Panc1 (cell line): ENCODE measurements around the gene KCNAB2. TPM values are rescaled to one million over a fixed set of nuclear protein-coding genes. Genes with fewer than 3 reads are reported as not detected.

Source experiments
- ATAC-seq: fragments of 200-7000 bp; cut with Tn5 transposase; 2 replicates; pipeline ENCODE4 v1.9.1; 2020; ENCODE audit warnings: mild to moderate bottlenecking, moderate library complexity
- BruUV-seq: library from RNA; stranded (reverse); fragments of 400-500 nt; replicated peaks from 2 replicates; lab custom pipeline; 2021; lab: Mats Ljungman, UMichigan
- CTCF ChIA-PET: fragments of 300-600 bp; sonication (Branson Sonifier 250); formaldehyde crosslinking; loops from one replicate; lab custom pipeline; 2022; ENCODE audit warnings: antibody characterized with exemption; lab: Charles Lee
- POLR2A ChIA-PET: fragments of 300-600 bp; sonication (Branson Sonifier 250); formaldehyde crosslinking; loops from one replicate; lab custom pipeline; 2022; ENCODE audit warnings: antibody characterized with exemption; lab: Charles Lee
- DNase-seq: peaks from one replicate; pipeline ENCODE4 v3.0.0-alpha.2; 2010; ENCODE audit warnings: low read depth, low spot score
- H3K27ac ChIP-seq: 2 replicates; pipeline ENCODE4 v1.5.1; 2011; ENCODE audit warnings: mild to moderate bottlenecking, low read length, inconsistent platforms
- H3K27me3 ChIP-seq: fragments of 200-500 bp; sonication (Bioruptor generic); 2 replicates; pipeline ENCODE4 v1.6.0; 2014; ENCODE audit warnings: low read length, inconsistent platforms; ENCODE audit not compliant: control insufficient read depth, insufficient read depth
- H3K36me3 ChIP-seq: fragments of 200-500 bp; sonication (Bioruptor generic); 2 replicates; pipeline ENCODE4 v1.5.1; 2014; ENCODE audit warnings: inconsistent platforms, mild to moderate bottlenecking, low read length, moderate library complexity; ENCODE audit not compliant: control insufficient read depth, insufficient read depth
- H3K4me1 ChIP-seq: 2 replicates; pipeline ENCODE4 v1.5.1; 2011; ENCODE audit warnings: inconsistent platforms, mild to moderate bottlenecking, low read length, moderate library complexity; ENCODE audit not compliant: control insufficient read depth, insufficient read depth
- H3K4me3 ChIP-seq, 2 experiments: 2 replicates each; pipeline ENCODE4 v1.5.1; 2011 to 2012; ENCODE audit warnings: low read depth in 2 of 2, low read length in 2 of 2, mild to moderate bottlenecking in 2 of 2, inconsistent platforms in 1 of 2, moderate library complexity in 1 of 2
- H3K9me3 ChIP-seq: fragments of 200-500 bp; sonication (Bioruptor generic); 2 replicates; pipeline ENCODE4 v1.5.1; 2014; ENCODE audit warnings: low read depth, mild to moderate bottlenecking, inconsistent platforms, low read length, moderate library complexity; ENCODE audit not compliant: control insufficient read depth, insufficient read depth
- CTCF ChIP-seq: fragments of 450-650 bp; IDR thresholded peaks from 2 replicates; pipeline ENCODE4 v1.5.1; 2017; ENCODE audit warnings: mild to moderate bottlenecking
- POLR2AphosphoS5 ChIP-seq: IDR thresholded peaks from 2 replicates; pipeline ENCODE4 v1.6.1; 2012; ENCODE audit warnings: mild to moderate bottlenecking, low read depth, low read length, moderate library complexity
- REST ChIP-seq, 2 experiments: IDR thresholded peaks; 2 replicates each; pipeline ENCODE4 v1.6.1; 2011 to 2012; ENCODE audit warnings: low read depth in 2 of 2, control low read depth in 1 of 2, low read length in 1 of 2, mild to moderate bottlenecking in 1 of 2, moderate library complexity in 1 of 2; ENCODE audit not compliant: insufficient read depth in 1 of 2
- SIN3A ChIP-seq: IDR thresholded peaks from 2 replicates; pipeline ENCODE4 v1.6.1; 2012; ENCODE audit warnings: low read depth, mild to moderate bottlenecking, low read length, moderate library complexity, borderline replicate concordance; ENCODE audit not compliant: insufficient read depth
- TCF7L2 ChIP-seq: IDR thresholded peaks from 2 replicates; pipeline ENCODE4 v1.6.1; 2011; ENCODE audit warnings: mild to moderate bottlenecking, low read depth, low read length, inconsistent platforms
- in situ Hi-C: cut with HindIII; loops from 2 replicates; pipeline ENCODE4 v1.10.0; 2016; ENCODE audit warnings: low sequenced_read_pairs, low pct_unique_long_range_greater_than_20kb
- intact Hi-C: fragments of 100-400 bp; cut with micrococcal nuclease; formaldehyde crosslinking; loops from one replicate; pipeline ENCODE4 v1.10.0; 2022; ENCODE audit not compliant: unreplicated experiment
- total RNA-seq: library from RNA; stranded (reverse); gene quantifications from one replicate; pipeline ENCODE4 v1.2.1, GENCODE V29; 2021; ENCODE audit not compliant: unreplicated experiment

KCNAB2 gene
- total RNA-seq, 1 experiment from 2014 or later, result 27.6 TPM

GRCh38 chr1:6013491-6013890, 32.2 kb upstream of the KCNAB2 start:
- H3K36me3 ChIP-seq, result no peaks in the 10 kb centered on the region
- TF ChIP-seq POLR2AphosphoS5 (no peak), SIN3A (no peak), TCF7L2 (no peak), REST (IDR thresholded peaks at IDR 0.05; ENCODE audit: insufficient read depth in 1 of 2, low read depth in 2 of 2, low read length in 1 of 2) (no peak), CTCF (no peak)
- no peaks in the 10 kb centered on the region for H3K27me3 ChIP-seq
- H3K9me3 ChIP-seq, result no peaks in the 10 kb centered on the region
- ATAC-seq (no peak), DNase-seq (no peak)
- POLR2A ChIA-PET, result no interaction called here
- intact Hi-C loops (no loop called here), in situ Hi-C loops (no loop called here)
- no peak overlapping the region for H3K4me3 ChIP-seq
- CTCF ChIA-PET, result no interaction called here
- no peak overlapping the region for H3K27ac ChIP-seq
- no peaks in the 10 kb centered on the region for H3K4me1 ChIP-seq
- no TSS peak for BruUV-seq

GRCh38 chr1:6014130-6014999, 31.3 kb upstream of the KCNAB2 start:
- intact Hi-C loops (no loop called here), in situ Hi-C loops (no loop called here)
- POLR2A ChIA-PET, result interaction anchor here (0.6 kb wide), 2 partner anchors 12 to 22 kb away, joined by 4 to 5 read pairs; no protein-coding TSS in a partner anchor
- no peaks in the 10 kb centered on the region for H3K27me3 ChIP-seq
- no peaks in the 10 kb centered on the region for H3K9me3 ChIP-seq
- no peak overlapping the region for H3K27ac ChIP-seq
- no peak for DNase-seq
- no peaks in the 10 kb centered on the region for H3K36me3 ChIP-seq
- no peak overlapping the region for H3K4me3 ChIP-seq
- H3K4me1 ChIP-seq, result no peaks in the 10 kb centered on the region
- BruUV-seq, result no TSS peak
- no peak for TF ChIP-seq POLR2AphosphoS5
- TF ChIP-seq REST (IDR thresholded peaks at IDR 0.05; ENCODE audit: insufficient read depth in 1 of 2, low read depth in 2 of 2, low read length in 1 of 2), result no peak
- TF ChIP-seq CTCF, result no peak
- no peak for TF ChIP-seq TCF7L2
- TF ChIP-seq SIN3A, result no peak
- no peak; the same call in 1 of the 2 replicates for ATAC-seq
- CTCF ChIA-PET, result no interaction called here
